ENCODE measurements around the gene MVB12B.

The MVB12B gene

GRCh38 chr9:126475933-126476555 is 149.4 kb downstream of the MVB12B start:
- no peak for DNase-seq

DNA sequence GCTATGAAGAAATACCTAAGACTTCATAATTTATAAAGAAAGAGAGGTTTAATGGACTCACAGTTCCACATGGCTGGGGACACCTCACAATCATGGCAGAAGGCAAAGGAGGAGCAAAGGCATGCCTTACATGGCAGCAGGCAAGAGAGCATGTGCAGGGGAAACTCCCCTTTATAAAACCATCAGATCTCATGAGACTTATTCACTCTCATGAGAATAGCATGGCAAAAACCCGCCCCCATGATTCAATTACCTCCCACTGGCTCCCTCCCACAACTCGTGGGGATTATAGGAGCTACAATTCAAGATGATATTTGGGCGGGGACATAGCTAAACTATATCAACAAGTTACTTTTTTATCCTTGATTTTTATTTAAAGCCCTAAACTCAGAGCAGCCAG is 150.8 kb downstream of the MVB12B start:
- DNase-seq = peak; percentile 58 to 72 (median 63)

DNA sequence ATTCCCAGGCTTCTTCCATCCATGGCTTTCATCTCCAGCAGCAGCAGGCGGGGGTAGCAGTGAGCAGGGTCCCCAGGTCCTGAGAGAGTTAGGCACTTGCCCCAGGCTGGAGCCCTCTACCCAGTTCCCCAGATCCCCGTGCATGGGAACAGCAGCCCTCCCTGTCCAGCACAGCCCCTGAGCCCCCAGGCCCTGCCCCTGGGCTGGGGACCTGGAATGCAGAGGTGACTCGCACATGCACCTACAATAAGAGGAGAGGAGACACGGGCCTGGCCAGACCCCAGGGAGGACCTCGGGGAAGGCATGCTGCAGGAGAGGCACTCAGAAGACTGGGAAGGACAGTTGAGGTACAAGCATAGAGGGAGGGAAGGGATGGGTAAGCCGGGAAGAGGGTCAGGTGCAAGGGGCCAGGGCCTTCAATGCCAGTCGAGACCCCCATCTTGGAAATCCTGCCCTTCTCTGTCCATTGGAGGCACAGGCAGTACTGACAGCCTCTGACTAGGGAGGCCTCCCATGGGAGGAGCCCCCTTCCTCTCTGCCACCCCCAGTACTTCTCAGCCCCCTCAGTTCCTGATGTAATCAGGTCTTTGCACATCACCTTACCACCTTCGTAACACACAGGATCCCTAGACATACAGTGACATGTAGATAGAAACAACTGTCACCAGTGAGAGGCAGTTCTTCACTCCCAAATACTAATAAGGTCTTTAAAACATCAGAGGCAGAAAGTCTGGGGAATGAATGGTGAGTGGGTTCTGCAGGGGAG is 151.8 kb downstream of the MVB12B start:
- no peak for DNase-seq

DNA sequence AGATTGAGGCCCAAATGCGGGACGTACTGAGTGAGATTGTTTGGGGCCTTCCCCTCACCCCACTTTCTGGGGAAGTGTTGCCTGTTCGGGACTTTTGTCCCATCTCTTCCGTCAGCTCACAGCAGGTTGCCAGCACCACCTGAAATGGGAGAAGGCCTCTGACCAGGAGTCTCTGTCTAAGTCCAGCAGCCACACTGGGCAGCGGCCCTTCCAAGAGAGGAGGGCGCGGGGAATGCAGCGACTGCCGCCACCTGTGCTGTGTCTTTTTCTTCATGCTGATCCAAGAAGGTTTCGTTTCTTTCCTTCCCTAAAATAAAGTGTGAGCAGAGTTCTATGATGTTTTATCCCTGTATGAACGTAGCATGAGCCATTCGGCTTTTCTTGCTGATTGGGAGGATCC is 152.9 kb downstream of the MVB12B start:
- no peak for DNase-seq

DNA sequence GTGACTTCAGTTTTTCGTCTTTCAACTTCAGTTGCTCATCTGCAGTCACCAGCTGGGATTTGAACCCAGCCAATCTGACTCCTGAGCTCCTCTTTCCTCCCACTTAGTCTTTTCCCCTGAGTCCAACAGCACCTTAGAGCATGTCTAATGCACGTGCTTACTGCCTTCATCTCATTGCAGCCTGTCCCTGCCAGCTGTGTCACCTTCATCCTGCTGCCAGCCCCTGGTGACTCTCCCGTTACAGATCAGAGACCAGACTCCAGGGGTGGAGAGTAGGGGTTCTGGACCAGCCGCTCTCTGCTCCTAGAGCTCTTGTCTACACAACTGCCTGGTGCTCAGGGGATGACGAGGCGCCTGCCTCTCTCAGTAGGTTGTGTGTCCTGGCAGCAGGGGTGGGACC is 154.2 kb downstream of the MVB12B start:
- no peak for DNase-seq

DNA sequence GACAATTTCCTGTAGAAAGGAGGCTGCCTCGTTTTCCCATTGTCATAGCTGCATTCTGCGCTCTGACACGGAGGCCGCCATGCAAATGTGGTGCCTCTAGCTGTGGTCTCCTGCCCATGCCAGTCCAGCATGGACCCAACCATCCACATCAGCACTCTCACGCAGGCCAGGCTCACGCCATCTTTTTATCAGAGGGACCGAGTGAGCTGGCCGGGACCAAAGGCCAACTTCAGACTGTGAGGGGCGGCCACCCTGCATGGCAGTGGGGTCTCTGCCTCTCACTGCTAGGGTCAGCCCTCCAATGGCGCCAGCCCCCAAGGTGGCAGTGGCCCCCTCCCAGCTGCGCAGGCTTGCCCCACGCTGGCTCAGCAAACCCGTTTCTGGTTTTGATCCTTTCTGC is 155.2 kb downstream of the MVB12B start:
- DNase-seq = no peak

- peak in 1 of 3 donors; percentile 35 for DNase-seq
These were observed 155.9 kb downstream of the MVB12B start for GRCh38 chr9:126482361-126483044.

DNA sequence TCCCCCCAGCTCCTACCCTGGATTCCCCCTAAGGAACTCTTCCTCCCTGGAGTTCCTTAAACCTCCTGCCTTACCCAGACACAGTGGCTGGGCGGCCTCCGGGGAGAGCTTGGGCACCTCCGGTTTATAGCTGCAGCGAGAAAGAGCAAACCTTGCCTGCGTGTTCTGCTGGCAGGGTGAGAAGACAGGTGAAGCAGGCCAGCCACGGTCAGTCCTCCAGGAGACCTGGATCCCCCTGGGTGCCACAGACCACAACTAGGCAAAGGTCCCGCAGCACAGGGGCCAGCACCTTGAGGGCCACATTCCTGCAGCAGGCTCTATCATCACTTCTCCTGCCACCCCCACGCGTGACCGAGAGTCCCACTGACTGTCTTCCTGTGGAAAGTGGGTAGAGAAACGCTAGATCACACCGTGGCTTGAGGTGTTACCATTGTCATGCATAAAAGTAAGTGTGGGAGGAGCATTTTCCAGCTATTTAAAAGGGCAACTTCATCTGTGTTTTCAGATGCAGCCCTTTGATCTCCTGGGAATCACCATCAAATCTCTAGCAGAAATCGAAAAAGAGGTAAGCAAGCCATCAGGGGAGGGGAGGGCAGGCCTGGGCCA is 156.9 kb downstream of the MVB12B start:
- no peak for DNase-seq

GRCh38 chr9:126485662-126486061 is 159.0 kb downstream of the MVB12B start:
- DNase-seq = no peak

GRCh38 chr9:126486276-126486675 is 159.6 kb downstream of the MVB12B start:
- DNase-seq = no peak

GRCh38 chr9:126487856-126488255 is 161.2 kb downstream of the MVB12B start:
- no peak for DNase-seq

GRCh38 chr9:126488310-126488709 is 161.7 kb downstream of the MVB12B start:
- DNase-seq = no peak

- peak in 1 of 3 donors; percentile 28 for DNase-seq
These were observed 162.3 kb downstream of the MVB12B start for GRCh38 chr9:126488881-126489404.

DNA sequence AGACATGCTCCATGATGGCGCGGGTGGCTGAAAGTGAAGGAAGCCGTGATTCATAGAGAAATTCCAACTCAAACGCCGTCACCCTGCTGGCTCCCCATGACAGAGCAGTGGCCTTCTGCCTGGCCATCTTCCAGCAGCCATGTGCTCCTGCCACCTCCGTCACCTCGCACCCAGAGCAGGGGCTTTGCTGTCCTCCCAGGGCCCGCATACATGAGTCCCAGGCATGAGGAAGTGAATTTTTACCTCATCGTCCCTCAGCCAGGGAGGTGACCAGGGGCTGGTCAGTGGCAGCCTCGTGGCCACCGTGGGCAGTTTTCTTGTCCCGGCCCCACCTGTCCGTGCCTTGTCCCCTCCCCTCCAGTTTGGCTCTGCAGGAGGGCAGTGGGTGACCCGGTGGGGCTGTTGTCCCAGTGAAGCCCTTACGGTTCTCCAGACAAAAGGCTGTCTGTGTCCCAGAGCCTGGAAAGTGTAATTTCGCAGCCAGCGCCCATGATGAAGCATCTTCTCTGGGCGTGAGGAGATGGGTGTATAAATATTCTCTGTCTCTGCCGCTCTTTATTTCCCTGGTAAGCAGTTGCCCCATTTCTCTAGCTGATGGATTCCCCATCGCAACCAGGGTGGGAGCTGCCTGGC is 163.1 kb downstream of the MVB12B start:
- peak; percentile 63 to 75 (median 71) for DNase-seq

DNA sequence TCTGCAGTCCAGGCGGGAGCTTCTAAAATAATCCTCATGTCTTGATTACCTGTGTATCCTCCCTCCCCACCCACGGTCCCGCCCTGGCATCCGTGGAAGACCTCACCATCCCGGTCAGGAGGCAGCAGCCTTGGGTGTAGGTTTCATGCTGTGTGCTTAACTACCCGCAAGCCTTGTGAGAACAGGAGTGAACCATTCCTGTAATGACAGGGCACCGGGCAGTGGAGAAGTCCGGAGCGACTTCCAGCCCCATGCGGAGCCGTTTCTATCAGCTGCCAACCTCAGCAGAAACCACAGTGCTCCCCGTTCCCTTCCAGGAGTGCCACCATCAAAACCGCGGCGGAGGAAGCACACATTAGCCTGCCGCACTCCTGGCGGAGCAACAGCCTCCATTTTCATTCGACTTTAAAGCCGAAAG is 163.6 kb downstream of the MVB12B start:
- DNase-seq = peak in 1 of 3 donors; percentile 29

DNA sequence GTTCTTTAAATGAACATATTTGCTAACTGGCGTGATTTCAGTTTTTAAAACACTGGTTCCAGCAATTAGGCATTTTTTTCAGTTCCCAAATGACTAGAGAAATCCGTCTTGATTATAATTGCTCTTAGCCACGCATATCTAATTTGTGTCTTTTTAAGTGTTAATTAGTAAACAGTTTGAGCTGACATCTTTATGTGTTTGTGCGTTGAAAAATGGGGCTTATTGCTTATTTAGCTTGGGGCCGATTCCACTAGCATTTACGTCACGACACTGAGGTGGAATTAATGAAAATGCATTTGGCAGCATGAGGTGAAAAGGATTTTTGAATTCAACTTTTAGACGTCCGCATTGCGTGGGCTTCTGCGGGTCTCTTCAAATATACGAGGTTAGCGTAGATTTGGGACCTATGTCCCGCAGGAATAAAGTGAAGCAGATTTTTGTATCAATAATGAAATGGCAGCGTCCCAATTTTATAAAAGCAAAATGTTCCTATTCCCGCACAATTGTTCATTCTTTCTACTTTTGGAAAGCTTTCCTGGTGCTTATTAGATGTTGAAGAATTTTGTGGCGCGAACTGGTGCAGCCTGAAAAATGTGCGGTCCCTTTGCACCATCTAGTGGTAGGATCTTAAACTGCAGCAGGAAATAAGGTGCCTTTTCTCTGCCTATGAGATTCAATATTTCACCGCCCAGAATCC is 164.4 kb downstream of the MVB12B start:
- peak; percentile 76 to 86 (median 79) for DNase-seq

DNA sequence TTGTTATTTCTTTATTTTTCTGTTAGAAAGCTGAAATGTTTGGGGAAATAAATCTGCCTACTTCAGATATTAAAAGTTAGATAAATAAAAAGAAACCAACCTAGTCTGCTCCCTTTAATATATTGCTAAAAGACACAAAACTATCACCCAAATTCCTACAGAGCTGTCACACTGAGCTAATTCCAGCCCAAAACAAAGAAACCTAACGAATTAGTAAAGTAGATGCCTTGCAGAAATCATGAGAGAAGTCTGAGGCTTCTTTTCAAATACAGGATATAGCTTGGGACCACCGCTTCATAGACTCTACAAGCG is 164.9 kb downstream of the MVB12B start:
- no peak for DNase-seq

DNA sequence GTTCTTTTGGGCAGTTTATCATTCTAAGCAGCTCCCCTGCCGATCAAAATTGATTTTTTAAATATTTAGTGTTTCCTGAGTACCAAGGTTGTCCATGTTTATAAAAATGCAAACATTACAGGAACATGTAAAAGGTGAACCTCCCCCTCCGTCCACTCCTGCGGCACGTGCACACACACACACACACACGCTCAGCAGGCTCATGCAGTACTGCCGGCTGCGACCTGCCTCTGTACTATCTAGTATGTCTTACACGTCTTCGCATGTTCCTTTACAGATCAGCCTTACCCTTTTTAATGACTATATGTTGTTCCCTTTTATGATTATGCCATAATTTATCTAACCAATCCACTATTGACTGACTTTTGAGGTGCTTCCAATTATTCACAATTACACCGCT is 165.3 kb downstream of the MVB12B start:
- no peak for DNase-seq

- DNase-seq = no peak
These were observed 167.6 kb downstream of the MVB12B start for GRCh38 chr9:126494264-126494663.

GRCh38 chr9:126494746-126495145 is 168.1 kb downstream of the MVB12B start:
- DNase-seq = no peak

DNA sequence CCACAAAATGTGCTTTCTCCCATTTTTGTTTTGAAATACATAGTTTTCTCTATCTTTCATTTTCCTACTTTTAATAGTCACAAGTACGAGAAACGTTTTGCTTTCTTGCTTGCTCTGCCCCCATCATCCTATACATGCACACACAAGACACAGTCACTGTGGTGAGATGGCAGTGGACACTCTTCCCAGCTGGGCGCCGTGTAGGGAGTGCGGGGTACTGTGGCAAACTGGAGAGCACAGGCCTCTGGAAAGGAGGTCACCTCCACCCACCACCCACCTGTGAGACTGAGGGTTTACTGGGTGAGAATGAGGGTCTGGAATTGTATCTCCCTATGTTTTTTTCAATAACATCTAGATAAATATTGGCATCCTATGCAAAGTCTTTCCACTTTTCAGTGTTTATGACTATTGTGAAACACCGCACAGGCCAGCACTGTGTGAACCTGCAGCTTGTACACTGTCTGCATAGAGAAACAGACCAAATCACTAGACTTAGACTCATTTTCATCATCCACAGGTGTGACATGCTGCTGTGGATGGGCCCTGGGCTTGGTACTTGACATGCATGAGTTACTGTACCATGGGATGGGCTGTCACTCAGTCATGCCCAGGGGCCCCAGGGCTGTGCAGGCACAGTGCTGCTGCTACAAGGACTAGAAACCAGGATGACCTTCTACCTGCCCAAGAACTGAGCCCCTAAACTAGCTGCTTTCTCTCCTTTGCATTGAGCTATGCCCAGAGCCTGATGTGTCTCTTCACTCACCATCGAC is 169.0 kb downstream of the MVB12B start:
- DNase-seq = no peak

DNA sequence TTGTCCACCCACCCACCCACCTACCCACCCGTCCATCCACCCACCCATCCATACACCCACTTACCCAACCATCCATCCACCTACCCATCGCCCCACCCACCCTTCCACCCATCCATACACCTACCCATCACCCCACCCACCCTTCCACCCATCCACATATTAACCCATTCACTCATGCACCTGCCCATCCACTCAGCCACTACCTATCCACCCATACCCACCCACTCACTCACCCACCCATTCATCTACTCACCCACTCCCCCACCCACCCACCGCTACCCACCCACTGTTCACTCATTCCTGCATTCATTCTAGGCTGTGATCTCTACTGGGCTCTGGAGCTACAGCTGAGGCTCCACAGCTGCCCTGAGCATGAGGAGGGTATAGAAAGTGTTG is 169.6 kb downstream of the MVB12B start:
- no peak for DNase-seq
